NCI-H2029 treated with DMSO at 0.1 percent for 48 hours (cell line): Measurements from ENCODE around the gene FAR2.

ENCODE experiments used
- DNase-seq: peaks from one replicate; lab custom pipeline; 2025; lab: John Stamatoyannopoulos, UW

FAR2 gene

DNA sequence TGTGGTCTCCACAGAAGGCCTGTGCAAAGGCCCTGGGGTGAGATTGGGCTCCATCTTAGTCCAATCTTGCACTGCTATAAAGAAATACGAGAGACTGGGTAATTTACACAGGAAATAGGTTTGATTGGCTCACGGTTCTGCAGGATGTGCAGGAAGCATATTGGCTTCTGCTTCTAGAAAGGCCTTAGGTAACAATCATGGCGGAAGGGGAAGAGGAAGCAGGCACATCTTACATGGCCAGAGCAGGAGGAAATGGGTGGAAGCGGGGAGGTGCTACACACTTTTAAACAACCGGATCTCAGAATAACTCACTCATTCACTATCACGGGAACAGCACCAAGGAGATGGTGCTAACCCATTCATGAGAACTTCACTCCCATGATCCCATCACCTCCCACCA lies 55.4 kb downstream of the FAR2 start:
- no peak for DNase-seq

DNA sequence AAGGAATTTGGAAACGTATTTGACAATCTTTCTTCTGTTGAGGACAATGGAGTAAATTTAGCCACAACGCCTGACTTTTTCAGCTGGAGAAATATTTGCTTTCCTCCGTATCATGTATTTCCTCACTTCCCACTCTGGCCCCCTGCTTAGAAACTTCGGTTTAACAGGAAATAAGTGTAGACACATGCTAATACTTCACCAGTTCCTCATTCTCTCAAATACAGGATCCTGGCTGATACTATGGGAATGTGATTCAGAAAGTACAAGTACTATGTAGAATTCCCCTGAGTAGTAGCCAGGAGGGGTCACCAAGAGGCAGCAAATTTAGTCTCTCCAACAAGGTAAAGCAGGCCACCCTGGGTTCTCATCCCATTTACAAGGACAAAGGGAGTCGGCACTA lies 58.0 kb downstream of the FAR2 start:
- no peak for DNase-seq

DNA sequence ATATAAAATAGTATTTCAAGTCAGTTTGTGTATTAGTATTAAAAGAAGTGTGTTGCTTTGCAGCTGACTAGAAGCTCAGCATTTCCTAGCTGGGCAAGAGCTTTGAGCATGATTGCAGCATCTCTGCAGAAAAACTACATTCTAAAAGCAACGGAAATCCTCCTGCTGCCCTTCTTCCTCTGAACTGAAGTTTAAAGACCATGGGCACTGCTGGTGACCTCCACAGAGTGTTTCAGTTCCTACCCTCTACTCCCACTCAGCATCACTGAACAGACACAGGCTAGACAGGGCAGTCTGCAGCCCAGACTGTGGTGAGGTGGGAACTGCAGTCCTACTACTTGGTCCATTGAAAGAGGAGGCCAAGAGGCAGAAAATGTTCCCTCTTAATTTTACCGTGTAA lies 59.0 kb downstream of the FAR2 start:
- DNase-seq = no peak

DNA sequence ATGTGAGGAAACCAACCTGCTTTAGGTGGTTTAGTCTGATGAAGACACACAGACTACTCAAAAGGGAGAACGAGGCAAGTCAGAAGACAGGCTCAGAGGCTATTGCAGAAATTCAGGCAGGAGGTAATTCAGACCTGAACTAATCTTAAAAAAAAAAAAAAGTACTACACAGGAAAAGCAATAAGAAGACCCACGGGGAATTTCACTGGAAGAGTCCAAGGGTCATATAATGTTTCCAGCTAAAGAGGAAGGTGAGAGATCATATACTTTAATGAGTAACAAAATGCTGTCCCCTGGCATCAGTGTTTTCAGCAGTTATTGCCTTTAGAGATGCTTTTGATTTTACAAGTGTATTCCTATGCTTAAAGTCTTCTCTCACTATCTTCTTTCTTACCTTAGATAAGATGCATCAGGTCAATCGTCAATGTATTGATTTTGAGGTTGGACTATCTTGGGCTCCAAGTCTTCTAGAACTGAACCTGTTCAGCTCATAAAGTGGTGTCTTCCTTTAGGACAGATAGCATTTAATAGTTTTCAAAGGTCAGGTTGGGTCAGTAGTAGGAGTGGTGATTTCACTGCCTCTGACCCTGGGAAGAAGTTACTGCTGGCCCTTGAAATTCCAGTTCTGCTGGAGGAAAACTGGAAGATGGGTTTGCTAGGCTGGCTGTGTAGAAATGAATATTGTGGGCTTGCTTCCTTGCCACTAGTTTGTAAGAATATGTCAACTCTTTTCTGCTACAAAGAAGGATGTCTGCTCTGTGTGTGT lies 60.0 kb downstream of the FAR2 start:
- DNase-seq = no peak

GRCh38 chr12:29211696-29212095 lies 62.6 kb downstream of the FAR2 start:
- DNase-seq = no peak

- DNase-seq = no peak
Measured at GRCh38 chr12:29212682-29213403, 63.8 kb downstream of the FAR2 start.

DNA sequence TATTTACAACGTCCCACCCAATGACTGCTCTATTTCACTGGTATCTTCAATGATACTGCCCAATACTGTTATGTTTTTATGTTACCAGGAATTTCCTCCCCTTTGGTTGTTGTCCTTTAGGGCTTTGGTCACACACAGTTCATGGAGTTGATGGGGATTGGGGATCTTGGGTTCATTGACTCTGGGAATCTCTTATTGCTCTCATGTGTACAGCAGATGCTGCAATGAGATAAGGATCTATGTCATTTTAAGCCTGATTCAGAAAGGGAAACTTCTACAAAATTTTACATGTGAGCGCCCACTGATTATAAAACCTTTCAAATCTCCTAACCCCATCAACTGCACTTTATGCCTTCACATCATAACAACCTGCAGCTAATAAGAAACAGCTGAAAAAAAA lies 67.2 kb downstream of the FAR2 start:
- DNase-seq = no peak

DNA sequence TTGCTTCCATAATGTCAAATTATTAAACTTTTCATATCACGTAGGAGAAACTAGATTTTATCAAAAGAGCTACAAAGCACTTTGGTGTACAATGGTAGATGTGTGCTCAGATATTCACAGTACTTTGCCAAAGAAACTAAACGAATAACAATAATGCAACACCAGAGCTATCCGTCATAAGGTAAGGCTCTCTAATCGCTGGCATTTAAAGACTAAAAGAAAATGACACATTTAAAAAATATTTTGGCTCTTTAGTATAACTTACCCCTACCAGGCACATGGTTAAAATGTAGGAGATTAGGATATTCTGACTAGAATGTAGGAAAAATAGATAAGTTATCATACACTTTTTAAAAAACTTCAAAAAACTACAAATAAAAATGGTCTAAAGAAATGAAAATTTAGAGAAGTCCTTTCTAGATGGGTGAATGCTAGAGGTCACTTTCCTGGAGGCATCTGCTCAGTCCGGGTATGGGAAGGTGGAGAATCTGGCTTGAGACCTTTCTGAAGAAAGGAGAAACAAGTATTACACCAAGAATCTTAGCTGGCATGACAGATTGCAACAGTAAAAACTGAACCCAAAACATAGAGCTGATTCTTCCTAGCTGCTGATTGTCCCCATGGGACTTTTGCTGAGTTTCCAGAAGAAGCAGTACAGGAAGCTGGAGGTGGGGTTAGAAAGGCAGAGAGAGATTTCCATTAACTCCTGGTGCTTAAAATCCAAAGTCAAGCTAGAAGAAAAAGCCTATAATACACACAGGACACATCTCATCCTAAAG lies 67.9 kb downstream of the FAR2 start:
- DNase-seq = no peak

DNA sequence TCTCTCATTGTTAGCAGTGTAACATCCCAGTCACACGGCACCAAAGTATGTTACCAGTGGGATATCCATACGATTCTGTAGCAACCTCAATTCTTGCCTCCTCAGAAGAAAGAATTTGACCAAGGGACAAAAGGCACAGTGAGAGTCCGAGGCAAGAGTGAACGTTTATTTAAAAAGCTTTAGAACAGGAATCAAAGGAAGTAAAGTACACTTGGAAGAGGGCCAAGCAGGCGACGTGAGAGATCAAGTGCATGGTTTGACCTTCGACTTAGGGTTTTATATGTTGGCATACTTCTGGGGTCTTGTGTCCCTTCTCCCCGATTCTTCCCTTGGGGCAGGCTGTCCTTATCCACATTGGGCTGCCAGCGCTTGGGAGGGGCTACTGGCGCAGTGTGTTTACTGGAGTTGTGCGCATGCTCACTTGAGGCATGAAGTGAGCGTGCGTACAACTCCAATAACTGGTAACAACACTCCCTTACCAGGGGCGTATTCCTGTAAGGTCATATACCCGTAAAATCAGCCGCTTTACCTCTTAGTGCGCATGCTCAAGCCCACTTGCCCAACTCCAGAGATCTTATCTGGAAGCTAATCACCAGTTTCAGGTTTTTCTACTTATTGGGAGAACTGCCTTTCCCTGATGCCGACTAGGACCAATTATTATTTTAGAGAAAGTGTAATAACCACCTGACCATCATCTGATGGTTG lies 71.7 kb downstream of the FAR2 start:
- no peak for DNase-seq

- no peak for DNase-seq
Measured at GRCh38 chr12:29222200-29222599, 73.1 kb downstream of the FAR2 start.

DNA sequence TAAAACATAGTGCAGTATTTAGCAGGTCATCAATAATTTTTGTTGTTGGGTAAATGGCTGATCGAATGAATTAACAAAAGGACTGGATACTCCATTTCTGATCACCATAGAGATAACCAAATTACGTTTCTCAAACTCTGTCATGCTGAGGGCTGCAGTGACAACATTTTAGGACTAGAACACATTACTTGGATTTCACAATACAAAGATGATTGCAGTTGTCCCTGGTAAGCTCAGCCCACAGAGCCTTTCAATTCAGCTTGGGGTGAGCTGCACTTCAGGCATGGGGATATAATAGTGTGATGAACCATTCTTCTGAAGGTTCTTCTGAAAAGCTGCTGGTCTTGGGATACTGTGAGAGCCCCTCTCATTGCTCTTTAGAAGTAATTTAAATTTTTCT lies 74.3 kb downstream of the FAR2 start:
- DNase-seq = no peak

GRCh38 chr12:29223956-29224543 lies 75.0 kb downstream of the FAR2 start:
- no peak for DNase-seq

DNA sequence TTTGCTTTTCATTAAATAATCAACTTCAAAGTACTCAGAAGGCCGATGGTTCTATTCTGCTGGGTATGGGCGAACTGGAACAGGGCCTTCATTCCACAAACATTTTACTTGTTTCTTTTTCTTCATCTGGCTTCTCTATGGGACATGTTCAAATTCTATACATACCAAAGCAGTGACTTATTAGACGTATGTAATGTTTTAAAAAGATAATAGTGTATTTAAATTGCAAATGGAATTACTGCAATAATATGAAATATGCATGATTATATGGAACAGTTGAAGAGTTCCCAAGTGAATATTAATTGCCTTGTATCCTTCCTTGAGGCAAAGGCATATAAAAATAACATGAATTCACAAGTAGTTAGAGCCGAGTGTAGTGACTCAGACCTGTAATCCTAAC lies 75.5 kb downstream of the FAR2 start:
- no peak for DNase-seq

DNA sequence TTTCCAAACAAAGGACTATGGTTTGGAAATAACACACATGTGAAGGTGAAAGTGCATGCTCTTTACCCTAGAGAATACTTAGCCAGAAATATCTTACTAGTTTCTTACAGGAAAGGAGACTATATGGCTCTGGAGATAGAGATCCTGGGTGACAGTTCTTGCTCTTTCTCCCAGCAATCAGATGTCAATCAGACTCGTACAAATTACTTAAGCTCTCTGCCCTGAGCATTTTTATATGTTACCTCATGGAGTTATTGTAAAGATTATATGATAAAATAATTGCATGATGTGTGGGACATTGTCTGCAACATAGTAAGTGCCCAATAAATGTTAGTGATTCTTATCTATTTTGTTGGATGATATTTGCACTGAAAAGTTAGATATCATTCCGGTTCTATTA lies 76.8 kb downstream of the FAR2 start:
- no peak for DNase-seq

DNA sequence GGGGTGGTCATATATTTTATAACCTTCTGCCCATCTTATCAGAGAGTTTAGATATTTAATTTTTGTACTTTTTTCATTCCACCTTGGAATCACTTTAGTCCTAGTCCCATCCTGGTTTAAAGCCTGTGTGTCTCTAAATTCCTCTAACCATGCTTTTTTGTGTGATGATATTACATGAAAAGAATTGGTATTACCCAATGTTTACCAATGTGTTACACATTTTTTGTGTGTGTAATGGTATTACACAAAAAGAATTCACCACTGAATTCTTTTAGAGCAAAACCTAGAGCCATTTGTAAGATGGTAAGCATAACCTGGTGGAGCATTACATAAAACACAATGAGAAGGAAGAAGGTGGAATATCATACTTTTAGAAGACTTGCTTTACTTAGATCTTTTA lies 77.5 kb downstream of the FAR2 start:
- no peak for DNase-seq

DNA sequence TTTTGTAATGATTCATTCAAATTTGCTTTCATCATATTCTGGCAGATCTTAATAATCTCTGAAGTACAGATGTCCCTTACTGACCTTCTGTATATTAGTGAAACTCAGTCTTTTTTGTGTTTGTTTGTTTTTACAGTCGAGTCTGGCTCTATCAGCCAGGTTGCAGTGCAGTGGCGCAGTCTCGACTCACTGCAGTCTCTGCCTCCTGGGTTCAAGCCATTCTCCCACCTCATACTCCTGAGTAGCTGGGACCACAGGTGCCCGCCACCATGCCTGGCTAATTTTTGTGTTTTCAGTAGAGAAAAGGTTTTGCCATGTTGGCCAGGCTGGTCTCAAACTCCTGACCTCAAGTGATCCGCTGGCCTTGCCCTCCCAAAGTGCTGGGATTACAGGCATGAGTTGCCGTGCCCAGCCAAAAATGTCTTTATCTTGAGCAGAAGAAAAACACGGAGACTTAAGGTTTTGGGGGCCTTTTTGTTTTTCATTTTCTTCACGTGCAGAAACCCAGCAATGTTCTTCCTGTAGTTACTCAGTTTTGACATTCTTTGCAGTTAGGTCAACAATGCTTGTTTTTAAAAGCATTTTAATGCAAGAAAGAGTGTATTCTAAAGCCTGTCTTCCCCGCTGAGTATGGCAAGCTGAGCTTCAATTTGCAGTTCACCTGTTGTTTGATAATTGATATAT lies 79.5 kb downstream of the FAR2 start:
- no peak for DNase-seq

GRCh38 chr12:29229158-29229505 lies 80.1 kb downstream of the FAR2 start:
- no peak for DNase-seq

GRCh38 chr12:29229937-29230336 lies 80.9 kb downstream of the FAR2 start:
- DNase-seq = no peak

DNA sequence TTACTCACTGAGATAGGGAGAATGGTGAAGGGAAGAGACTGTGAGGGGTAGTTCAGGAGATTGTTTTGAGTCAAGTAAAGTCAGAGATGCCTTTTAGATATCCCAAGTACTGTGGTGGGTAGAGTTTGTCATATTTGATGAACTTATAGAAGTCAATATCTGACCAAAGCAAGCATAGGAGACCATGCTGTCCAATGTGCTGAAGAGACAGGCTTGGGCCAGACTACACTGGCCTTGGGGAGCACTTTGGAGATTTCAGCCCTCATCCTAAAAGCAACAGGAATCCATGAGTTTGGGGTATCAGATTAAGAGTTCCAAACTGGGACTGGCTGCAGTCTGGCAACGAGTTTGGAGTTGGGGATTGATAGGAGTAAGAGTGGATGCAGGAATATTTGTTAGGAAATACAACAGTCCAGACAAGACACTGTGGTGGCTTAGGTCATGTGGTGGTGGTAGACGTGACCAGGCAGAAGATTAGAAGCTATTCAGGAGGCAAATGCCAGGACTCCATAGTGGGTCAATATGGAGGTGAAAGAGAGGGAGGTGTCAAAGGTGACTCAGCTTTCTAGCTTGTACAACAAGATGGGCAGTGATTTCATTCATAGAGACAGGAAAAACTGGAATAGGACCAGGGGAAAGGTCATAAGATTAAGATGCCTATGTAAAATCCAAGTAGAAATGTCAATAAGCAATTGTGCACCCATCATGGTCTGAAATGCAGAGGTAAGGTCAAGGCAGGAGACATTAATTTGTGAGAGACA lies 81.9 kb downstream of the FAR2 start:
- no peak for DNase-seq

GRCh38 chr12:29232086-29232485 lies 83.0 kb downstream of the FAR2 start:
- DNase-seq = no peak

DNA sequence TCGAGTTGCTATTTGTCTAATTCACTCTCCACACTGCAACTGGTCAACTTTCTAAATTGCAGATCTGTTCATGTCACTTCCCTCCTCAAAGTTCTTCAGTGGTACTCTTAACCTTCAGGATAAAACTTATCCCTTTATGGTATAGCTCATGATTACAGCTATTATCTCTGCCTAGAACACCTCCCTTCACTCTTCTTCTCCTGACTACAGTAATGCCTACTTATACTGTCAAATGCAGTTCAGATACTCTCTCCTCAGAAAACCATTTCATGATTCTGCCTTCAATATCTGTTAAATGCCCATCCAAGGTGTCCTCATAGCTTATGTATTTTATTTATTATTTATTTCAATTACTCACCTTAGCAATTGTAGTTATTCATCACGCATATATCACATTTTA lies 85.5 kb downstream of the FAR2 start:
- DNase-seq = no peak
